OCI-M1 (cell line): ENCODE results near the gene SNX1.
A peak's percentile ranks its signal among the peaks of the same experiment; 100 is the strongest.

Source experiments
- DNase-seq: peaks from one replicate; lab custom pipeline; 2025; lab: John Stamatoyannopoulos, UW

SNX1 gene

GRCh38 chr15:64146520-64146884 is 50.7 kb downstream of the SNX1 start:
- no peak for DNase-seq

GRCh38 chr15:64146885-64147681 is 51.3 kb downstream of the SNX1 start:
- DNase-seq = peak; percentile 60

- no peak for DNase-seq
These were observed 52.4 kb downstream of the SNX1 start for GRCh38 chr15:64148168-64148567.

GRCh38 chr15:64148581-64148980 is 52.8 kb downstream of the SNX1 start:
- DNase-seq = no peak

GRCh38 chr15:64149424-64149823 is 53.6 kb downstream of the SNX1 start:
- DNase-seq = peak; percentile 65

GRCh38 chr15:64149893-64150578 is 54.3 kb downstream of the SNX1 start:
- no peak for DNase-seq

GRCh38 chr15:64151727-64152506 is 56.1 kb downstream of the SNX1 start, which contains the start of gene SNX22:
SNX22 (plus strand) TSS chr15:64151731; CDS start chr15:64151776, 45 bp downstream.
- DNase-seq = no peak

GRCh38 chr15:64152507-64153387 is 57.0 kb downstream of the SNX1 start:
- DNase-seq = no peak

GRCh38 chr15:64153480-64154367 is 57.9 kb downstream of the SNX1 start:
- peak; percentile 95 for DNase-seq

- no peak for DNase-seq
These were observed 60.2 kb downstream of the SNX1 start for GRCh38 chr15:64155802-64156651.

GRCh38 chr15:64156652-64157331 is 61.0 kb downstream of the SNX1 start:
- no peak for DNase-seq

- no peak for DNase-seq
These were observed 61.9 kb downstream of the SNX1 start for GRCh38 chr15:64157599-64158125.

- no peak for DNase-seq
These were observed 62.8 kb downstream of the SNX1 start for GRCh38 chr15:64158363-64159134.

GRCh38 chr15:64161688-64162477 is 66.1 kb downstream of the SNX1 start:
- no peak for DNase-seq

- no peak for DNase-seq
These were observed 66.7 kb downstream of the SNX1 start for GRCh38 chr15:64162478-64162868.

- DNase-seq = peak; percentile 98
These were observed 67.3 kb downstream of the SNX1 start, which contains the start of gene PPIB for GRCh38 chr15:64162869-64163658. PPIB (minus strand) TSS chr15:64163022; CDS start chr15:64162986, 36 bp downstream.
